ENCODE measurements around the gene OR2T35. TPM values are rescaled to one million over a fixed set of nuclear protein-coding genes. Genes with fewer than 3 reads are reported as not detected.
"Not testable (repeated sequence)": the region's sequence is repeated elsewhere in the genome, so short reads cannot be mapped to it uniquely, and the experiment has no call there.

OR2T35 gene
- polyA plus RNA-seq, 4 donors = not detected

GRCh38 chr1:248655354-248655753 is 10.3 kb upstream of the OR2T35 start, which contains the start of gene OR2T27:
Gene OR2T27, minus strand, starts transcription at chr1:248655528. Its CDS starts 4,644 bp downstream, at chr1:248650884.
- not testable (repeated sequence) for H3K9me3 ChIP-seq (ENCODE audit: control insufficient read depth in 2 of 2, insufficient read depth in 1 of 2, low read depth in 1 of 2, low read length in 1 of 2); H3K36me3 ChIP-seq (ENCODE audit: control insufficient read depth in 3 of 3, insufficient read depth in 2 of 3, low read depth in 1 of 3, low read length in 3 of 3); H3K27me3 ChIP-seq (ENCODE audit: control insufficient read depth in 3 of 3, insufficient read depth in 3 of 3, low read length in 3 of 3); H3K4me1 ChIP-seq (ENCODE audit: control insufficient read depth in 3 of 3, insufficient read depth in 2 of 3, low read depth in 1 of 3, low read length in 2 of 3); H3K4me3 ChIP-seq (ENCODE audit: low read depth in 1 of 3, low read length in 3 of 3); FAIRE-seq; H3K27ac ChIP-seq (ENCODE audit: low read depth in 1 of 3, low read length in 2 of 3); DNase-seq
- WGBS, 3 donors = 77 to 100% methylated on average over 1 to 3 of the region's 3 CpGs; no CpG with 5 or more reads in 1 of the 3 donors

- H3K4me1 ChIP-seq (ENCODE audit: control insufficient read depth in 3 of 3, insufficient read depth in 2 of 3, low read depth in 1 of 3, low read length in 2 of 3); H3K27ac ChIP-seq (ENCODE audit: low read depth in 1 of 3, low read length in 2 of 3); DNase-seq; FAIRE-seq; H3K36me3 ChIP-seq (ENCODE audit: control insufficient read depth in 3 of 3, insufficient read depth in 2 of 3, low read depth in 1 of 3, low read length in 3 of 3); H3K4me3 ChIP-seq (ENCODE audit: low read depth in 1 of 3, low read length in 3 of 3); H3K27me3 ChIP-seq (ENCODE audit: control insufficient read depth in 3 of 3, insufficient read depth in 3 of 3, low read length in 3 of 3); H3K9me3 ChIP-seq (ENCODE audit: control insufficient read depth in 2 of 2, insufficient read depth in 1 of 2, low read depth in 1 of 2, low read length in 1 of 2): not testable (repeated sequence)
- WGBS, 3 donors = no CpG with 5 or more reads among the region's 1 CpG
Observed at GRCh38 chr1:248648770-248649536, 3.9 kb upstream of the OR2T35 start.

- H3K27ac ChIP-seq (ENCODE audit: low read depth in 1 of 3, low read length in 2 of 3); H3K36me3 ChIP-seq (ENCODE audit: control insufficient read depth in 3 of 3, insufficient read depth in 2 of 3, low read depth in 1 of 3, low read length in 3 of 3); FAIRE-seq; H3K4me1 ChIP-seq (ENCODE audit: control insufficient read depth in 3 of 3, insufficient read depth in 2 of 3, low read depth in 1 of 3, low read length in 2 of 3); DNase-seq; H3K27me3 ChIP-seq (ENCODE audit: control insufficient read depth in 3 of 3, insufficient read depth in 3 of 3, low read length in 3 of 3); H3K4me3 ChIP-seq (ENCODE audit: low read depth in 1 of 3, low read length in 3 of 3); H3K9me3 ChIP-seq (ENCODE audit: control insufficient read depth in 2 of 2, insufficient read depth in 1 of 2, low read depth in 1 of 2, low read length in 1 of 2): not testable (repeated sequence)
- WGBS, 3 donors = no CpG with 5 or more reads among the region's 4 CpGs
Observed at GRCh38 chr1:248642971-248643651, 2.0 kb downstream of the OR2T35 start.

- H3K27ac ChIP-seq (ENCODE audit: low read depth in 1 of 3, low read length in 2 of 3); FAIRE-seq: not testable (repeated sequence)
- 98 to 100% methylated on average over 4 of the region's 5 CpGs; no CpG with 5 or more reads in 1 of the 3 donors for WGBS, 3 donors
Observed at GRCh38 chr1:248641583-248641982, 3.5 kb downstream of the OR2T35 start.

GRCh38 chr1:248640906-248641305 is 4.2 kb downstream of the OR2T35 start:
- not testable (repeated sequence) for DNase-seq; H3K9me3 ChIP-seq (ENCODE audit: control insufficient read depth in 2 of 2, insufficient read depth in 1 of 2, low read depth in 1 of 2, low read length in 1 of 2); FAIRE-seq; H3K27ac ChIP-seq (ENCODE audit: low read depth in 1 of 3, low read length in 2 of 3); H3K27me3 ChIP-seq (ENCODE audit: control insufficient read depth in 3 of 3, insufficient read depth in 3 of 3, low read length in 3 of 3); H3K4me3 ChIP-seq (ENCODE audit: low read depth in 1 of 3, low read length in 3 of 3); H3K36me3 ChIP-seq (ENCODE audit: control insufficient read depth in 3 of 3, insufficient read depth in 2 of 3, low read depth in 1 of 3, low read length in 3 of 3); H3K4me1 ChIP-seq (ENCODE audit: control insufficient read depth in 3 of 3, insufficient read depth in 2 of 3, low read depth in 1 of 3, low read length in 2 of 3)
- WGBS, 3 donors = no CpG with 5 or more reads among the region's 3 CpGs

More at GRCh38 chr1:248641583-248641982, 3.5 kb downstream of the OR2T35 start:
- not testable (repeated sequence) for DNase-seq; H3K9me3 ChIP-seq (ENCODE audit: control insufficient read depth in 2 of 2, insufficient read depth in 1 of 2, low read depth in 1 of 2, low read length in 1 of 2); H3K4me1 ChIP-seq (ENCODE audit: control insufficient read depth in 3 of 3, insufficient read depth in 2 of 3, low read depth in 1 of 3, low read length in 2 of 3); H3K36me3 ChIP-seq (ENCODE audit: control insufficient read depth in 3 of 3, insufficient read depth in 2 of 3, low read depth in 1 of 3, low read length in 3 of 3); H3K4me3 ChIP-seq (ENCODE audit: low read depth in 1 of 3, low read length in 3 of 3); H3K27me3 ChIP-seq (ENCODE audit: control insufficient read depth in 3 of 3, insufficient read depth in 3 of 3, low read length in 3 of 3)

GRCh38 chr1:248639652-248640051 is 5.4 kb downstream of the OR2T35 start:
- H3K27me3 ChIP-seq (ENCODE audit: control insufficient read depth in 3 of 3, insufficient read depth in 3 of 3, low read length in 3 of 3); H3K4me1 ChIP-seq (ENCODE audit: control insufficient read depth in 3 of 3, insufficient read depth in 2 of 3, low read depth in 1 of 3, low read length in 2 of 3); H3K27ac ChIP-seq (ENCODE audit: low read depth in 1 of 3, low read length in 2 of 3); H3K4me3 ChIP-seq (ENCODE audit: low read depth in 1 of 3, low read length in 3 of 3); H3K36me3 ChIP-seq (ENCODE audit: control insufficient read depth in 3 of 3, insufficient read depth in 2 of 3, low read depth in 1 of 3, low read length in 3 of 3); FAIRE-seq; DNase-seq; H3K9me3 ChIP-seq (ENCODE audit: control insufficient read depth in 2 of 2, insufficient read depth in 1 of 2, low read depth in 1 of 2, low read length in 1 of 2): not testable (repeated sequence)
- WGBS, 3 donors = no CpG with 5 or more reads among the region's 5 CpGs

GRCh38 chr1:248636612-248637011 is 8.5 kb downstream of the OR2T35 start:
- not testable (repeated sequence) for H3K27ac ChIP-seq (ENCODE audit: low read depth in 1 of 3, low read length in 2 of 3); H3K9me3 ChIP-seq (ENCODE audit: control insufficient read depth in 2 of 2, insufficient read depth in 1 of 2, low read depth in 1 of 2, low read length in 1 of 2); H3K4me1 ChIP-seq (ENCODE audit: control insufficient read depth in 3 of 3, insufficient read depth in 2 of 3, low read depth in 1 of 3, low read length in 2 of 3); H3K36me3 ChIP-seq (ENCODE audit: control insufficient read depth in 3 of 3, insufficient read depth in 2 of 3, low read depth in 1 of 3, low read length in 3 of 3); H3K27me3 ChIP-seq (ENCODE audit: control insufficient read depth in 3 of 3, insufficient read depth in 3 of 3, low read length in 3 of 3); DNase-seq; H3K4me3 ChIP-seq (ENCODE audit: low read depth in 1 of 3, low read length in 3 of 3); FAIRE-seq
- 60 to 62% (median 61%) methylated on average over 2 of the region's 5 CpGs for WGBS, 3 donors

GRCh38 chr1:248634991-248635390 is 10.1 kb downstream of the OR2T35 start, which contains the start of gene OR2T11:
Gene OR2T11, minus strand, starts transcription at chr1:248635091. Its CDS starts 7,963 bp downstream, at chr1:248627128.
- not testable (repeated sequence) for DNase-seq; H3K4me1 ChIP-seq (ENCODE audit: control insufficient read depth in 3 of 3, insufficient read depth in 2 of 3, low read depth in 1 of 3, low read length in 2 of 3); FAIRE-seq; H3K27me3 ChIP-seq (ENCODE audit: control insufficient read depth in 3 of 3, insufficient read depth in 3 of 3, low read length in 3 of 3); H3K9me3 ChIP-seq (ENCODE audit: control insufficient read depth in 2 of 2, insufficient read depth in 1 of 2, low read depth in 1 of 2, low read length in 1 of 2); H3K27ac ChIP-seq (ENCODE audit: low read depth in 1 of 3, low read length in 2 of 3); H3K36me3 ChIP-seq (ENCODE audit: control insufficient read depth in 3 of 3, insufficient read depth in 2 of 3, low read depth in 1 of 3, low read length in 3 of 3); H3K4me3 ChIP-seq (ENCODE audit: low read depth in 1 of 3, low read length in 3 of 3)
- WGBS, 3 donors = no CpG with 5 or more reads among the region's 2 CpGs
